GF-D8 (cell line): ENCODE results near the gene PPP1R15A.
A peak's percentile ranks its signal among the peaks of the same experiment; 100 is the strongest.
"Not testable (repeated sequence)": the region's sequence is repeated elsewhere in the genome, so short reads cannot be mapped to it uniquely, and the experiment has no call there.

Experiments
- DNase-seq: peaks from one replicate; lab custom pipeline; 2025; lab: John Stamatoyannopoulos, UW

PPP1R15A gene

GRCh38 chr19:48881741-48882657 is 9.8 kb downstream of the PPP1R15A start:
- DNase-seq, result no peak

GRCh38 chr19:48883726-48884125 is 11.5 kb downstream of the PPP1R15A start:
- no peak for DNase-seq

- DNase-seq, result no peak
These were observed 15.8 kb downstream of the PPP1R15A start for GRCh38 chr19:48887861-48888612.

- DNase-seq, result not testable (repeated sequence)
These were observed 17.3 kb downstream of the PPP1R15A start for GRCh38 chr19:48889496-48889895.

DNA sequence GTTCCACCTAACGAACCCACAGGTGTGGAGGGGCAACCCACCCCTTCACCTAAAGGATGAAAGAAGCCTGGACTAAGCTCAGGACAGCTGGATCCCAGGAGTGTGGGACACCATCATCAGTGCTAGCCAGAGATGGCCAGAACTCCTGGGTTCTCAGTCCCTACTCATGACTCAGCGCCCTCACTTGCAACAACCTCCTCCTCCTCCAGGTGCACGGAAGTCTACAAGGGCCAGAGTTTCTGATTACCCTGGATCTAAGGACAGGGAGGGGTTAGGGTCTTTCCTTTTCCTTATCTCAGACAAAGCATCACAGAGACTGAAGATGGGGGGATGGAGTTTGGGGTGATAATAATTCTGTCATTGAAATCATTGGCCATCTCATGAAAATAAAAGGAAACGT is 18.3 kb downstream of the PPP1R15A start:
- DNase-seq, result no peak

DNA sequence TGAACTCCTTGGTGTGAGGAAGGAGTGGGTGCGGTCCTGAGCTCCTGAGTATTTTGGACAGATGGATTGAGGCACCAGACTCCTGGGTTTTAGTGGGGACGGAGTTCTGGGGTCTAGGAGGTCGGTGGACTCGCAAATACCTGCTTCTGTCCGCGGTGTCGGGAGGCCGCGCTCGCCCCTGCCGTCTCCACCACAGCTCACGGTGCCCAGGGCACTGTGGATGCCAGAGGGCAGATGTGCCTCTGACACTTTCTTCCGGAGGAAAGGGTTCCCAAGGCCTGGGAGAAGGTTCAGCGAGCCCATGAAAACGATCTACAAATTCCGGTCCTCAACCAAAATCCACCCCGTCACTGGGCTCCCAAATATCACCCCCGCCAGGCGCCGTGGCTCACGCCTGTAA is 23.0 kb downstream of the PPP1R15A start:
- DNase-seq, result no peak

DNA sequence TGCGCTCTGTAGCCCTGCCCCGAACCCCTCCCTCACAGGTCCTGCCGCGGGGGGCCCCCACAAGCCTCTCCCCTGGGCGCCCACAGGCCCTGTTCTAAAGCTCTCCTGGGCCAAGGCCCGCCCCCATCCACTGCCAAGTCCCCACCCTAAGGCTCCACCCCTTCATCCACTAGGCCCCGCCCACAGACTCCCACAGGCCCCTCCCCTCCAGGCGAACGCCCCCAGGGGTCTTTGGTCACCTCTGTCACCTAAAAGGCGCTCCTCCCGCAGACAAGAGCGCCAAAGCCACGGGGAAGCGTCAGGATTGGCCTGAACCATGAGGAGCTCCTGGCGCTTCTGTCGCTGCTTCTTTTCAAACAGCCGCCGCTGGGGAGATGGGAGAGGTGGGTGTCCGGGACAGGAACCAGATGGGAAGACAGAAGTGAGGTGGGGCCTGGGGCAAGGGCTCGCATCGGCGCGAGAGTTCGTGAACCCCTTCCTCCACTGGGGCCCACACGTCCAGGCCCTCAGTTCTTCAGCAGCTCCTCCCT is 24.0 kb downstream of the PPP1R15A start:
- DNase-seq, result no peak

DNA sequence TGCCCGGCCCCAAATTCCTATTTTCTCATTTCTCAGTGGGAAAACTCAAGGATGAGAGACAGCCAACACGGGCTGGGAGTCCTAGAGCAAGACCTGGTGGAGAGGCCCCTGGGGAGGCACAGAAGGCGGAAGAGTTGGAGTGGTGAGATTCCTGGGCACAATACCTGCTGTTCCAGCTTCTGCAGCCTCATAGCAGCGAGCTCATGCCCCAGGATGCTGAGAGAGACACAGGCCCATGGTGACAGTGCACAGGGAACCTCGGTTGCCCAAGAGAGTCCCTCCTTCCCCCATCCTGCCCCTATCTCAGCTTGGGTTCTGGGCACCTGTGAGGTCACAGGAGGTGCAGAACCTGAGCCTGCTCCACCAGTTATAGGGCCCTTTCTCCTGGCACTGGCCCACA is 25.0 kb downstream of the PPP1R15A start:
- no peak for DNase-seq

- DNase-seq, result not testable (repeated sequence)
These were observed 27.1 kb downstream of the PPP1R15A start for GRCh38 chr19:48899386-48899749.

DNA sequence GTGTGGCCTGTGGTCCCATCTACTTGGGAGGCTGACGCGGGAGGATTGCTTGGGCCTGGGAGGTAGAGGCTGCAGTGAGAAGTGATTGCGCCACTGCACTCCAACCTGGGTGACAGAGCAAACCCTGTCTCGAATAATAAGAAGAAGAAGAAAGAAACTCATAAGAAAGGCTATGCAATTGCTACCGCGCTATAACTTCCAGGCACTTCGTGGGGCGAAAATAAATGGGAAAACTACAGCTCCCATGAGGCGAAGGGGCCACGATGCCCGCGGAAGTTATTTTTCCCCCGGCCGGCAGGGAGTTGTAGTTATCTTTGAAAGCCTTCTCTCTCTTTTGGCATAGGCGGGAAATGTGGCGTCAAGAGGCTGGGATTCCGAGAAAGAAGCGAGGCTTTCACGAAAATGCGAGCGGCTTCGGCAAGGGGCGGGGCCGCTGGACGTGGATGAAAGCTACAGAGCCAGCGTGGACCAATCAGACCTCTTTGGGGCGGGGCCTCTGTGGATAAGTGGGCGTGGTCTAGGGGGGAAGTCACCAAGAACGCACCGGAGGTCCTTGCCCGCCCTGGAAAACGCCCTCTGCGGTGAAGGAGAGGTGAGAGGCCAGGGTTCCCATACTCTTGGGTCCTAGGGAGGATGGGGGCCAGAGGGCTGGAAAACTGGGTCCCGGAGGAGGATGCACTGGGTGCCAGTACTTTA is 27.7 kb downstream of the PPP1R15A start, which contains the start of gene NUCB1:
Gene NUCB1 (plus strand): TSS at position 532 of the 696 bp plus-strand sequence. CDS start 485 bp downstream, outside the sequence.
- DNase-seq, result peak; percentile 97

DNA sequence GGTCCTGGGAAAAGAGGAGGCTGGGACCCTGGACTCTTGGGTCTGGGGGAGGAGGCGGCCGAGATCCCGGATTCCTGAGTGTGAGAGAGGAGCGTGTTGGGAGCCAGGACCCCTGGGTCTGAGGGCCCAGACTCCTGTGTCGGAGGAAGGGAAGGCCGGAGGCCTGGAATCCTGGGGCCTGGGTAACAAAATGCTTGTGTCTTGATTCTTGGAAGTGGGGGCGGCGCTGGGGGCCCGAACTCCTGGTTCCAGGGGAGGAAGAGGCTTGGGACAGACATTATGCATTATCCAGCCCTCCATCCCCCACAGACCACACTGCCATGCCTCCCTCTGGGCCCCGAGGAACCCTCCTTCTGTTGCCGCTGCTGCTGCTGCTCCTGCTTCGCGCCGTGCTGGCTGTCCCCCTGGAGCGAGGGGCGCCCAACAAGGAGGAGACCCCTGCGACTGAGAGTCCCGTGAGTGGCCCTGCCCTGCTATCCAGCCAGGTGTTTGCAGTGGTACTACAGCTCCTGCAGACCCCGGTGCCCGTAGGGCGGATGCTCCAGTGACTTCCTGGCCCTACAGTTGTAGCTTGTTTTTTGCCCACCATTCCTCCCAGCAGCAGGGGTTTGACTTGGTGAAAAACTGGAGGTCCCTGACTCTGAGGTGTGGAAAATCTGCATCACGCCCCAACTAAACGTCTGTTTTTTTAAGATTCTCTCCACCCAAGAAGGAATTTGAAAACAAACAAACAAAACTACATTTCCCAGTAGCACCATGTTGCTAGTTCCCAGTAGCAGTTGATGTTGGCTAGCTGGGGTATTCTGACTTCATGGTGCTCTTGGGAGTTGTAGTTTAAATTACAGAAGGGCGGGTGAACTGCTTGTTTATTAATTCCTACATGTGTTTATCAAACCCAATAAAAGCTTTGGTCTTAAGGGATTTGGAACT is 28.5 kb downstream of the PPP1R15A start:
- DNase-seq, result no peak

GRCh38 chr19:48902291-48902690 is 30.1 kb downstream of the PPP1R15A start:
- DNase-seq, result not testable (repeated sequence)

DNA sequence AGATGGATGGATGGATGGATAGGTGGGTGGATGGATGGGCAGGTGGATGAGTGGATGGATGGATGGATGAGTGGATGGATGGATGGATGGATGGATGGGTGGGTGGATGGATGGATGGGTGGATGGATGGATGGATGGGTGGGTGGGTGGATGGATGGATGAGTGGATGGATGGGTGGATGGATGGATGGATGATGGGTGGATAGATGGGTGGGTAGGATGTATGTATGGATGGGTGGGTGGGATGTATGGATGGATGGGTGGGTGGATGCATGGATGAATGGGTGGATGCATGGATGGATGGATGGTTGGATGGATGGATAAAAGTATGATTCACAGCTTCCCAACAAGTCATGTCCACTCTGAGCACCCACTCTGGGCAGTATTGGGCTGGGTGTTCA is 31.6 kb downstream of the PPP1R15A start:
- not testable (repeated sequence) for DNase-seq

- no peak for DNase-seq
These were observed 33.4 kb downstream of the PPP1R15A start for GRCh38 chr19:48905664-48906063.

DNA sequence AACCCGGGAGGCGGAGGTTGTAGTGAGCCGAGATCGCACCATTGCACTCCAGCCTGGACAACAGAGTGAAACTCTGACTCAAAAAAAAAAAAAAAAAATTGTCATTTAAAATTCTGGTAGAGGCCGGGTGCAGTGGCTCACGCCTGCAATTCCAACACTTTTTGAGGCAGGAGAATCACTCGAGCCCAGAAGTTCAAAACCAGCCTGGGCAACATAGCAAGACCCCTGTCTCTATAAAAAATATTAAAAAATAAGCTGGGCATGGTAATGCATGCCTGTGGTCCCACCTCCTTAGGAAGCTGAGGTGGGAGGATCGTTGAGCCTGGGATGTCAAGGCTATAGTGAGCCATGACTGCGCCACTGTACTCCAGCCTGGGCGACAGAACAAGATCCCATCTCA is 34.1 kb downstream of the PPP1R15A start:
- DNase-seq, result no peak

DNA sequence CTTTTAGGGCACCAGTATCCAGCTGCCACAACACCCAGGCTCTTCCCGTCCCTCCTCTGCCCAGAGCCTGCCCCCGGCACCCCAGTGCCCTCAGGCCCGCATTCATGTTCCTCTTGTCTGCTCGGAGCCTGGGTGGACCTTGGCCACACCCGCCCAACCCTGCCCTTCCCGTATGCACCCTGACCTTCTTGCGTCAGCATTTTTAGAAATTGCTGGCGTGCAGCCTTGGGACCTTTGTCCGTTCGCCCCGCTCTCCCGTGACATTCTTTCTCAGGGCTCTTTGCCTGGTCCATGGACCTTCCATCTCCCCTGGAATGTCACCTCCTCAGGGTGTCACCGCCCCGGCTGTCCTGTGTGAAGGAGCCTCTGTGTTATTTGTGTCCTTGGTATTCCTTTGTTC is 35.5 kb downstream of the PPP1R15A start:
- no peak for DNase-seq

GRCh38 chr19:48909424-48910077 is 37.3 kb downstream of the PPP1R15A start:
- DNase-seq, result not testable (repeated sequence)

DNA sequence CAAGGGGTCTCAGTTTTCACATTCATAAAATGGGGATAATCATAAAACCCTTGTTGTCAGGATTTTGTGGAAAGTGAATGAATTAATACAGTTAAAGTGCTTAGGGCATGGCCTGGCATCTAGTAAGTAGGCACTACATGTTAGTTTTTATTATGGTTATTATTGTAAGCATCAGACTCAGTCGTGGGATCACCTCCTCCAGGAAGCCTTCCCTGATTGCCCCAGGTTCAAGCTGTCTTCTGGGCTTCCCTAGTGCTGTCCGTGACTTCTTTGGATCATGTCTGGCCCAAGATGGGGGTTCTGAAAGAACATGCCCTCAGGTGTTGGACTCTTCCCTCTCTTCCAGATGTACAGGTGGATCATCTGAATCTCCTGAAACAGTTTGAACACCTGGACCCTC is 38.6 kb downstream of the PPP1R15A start:
- DNase-seq, result no peak

DNA sequence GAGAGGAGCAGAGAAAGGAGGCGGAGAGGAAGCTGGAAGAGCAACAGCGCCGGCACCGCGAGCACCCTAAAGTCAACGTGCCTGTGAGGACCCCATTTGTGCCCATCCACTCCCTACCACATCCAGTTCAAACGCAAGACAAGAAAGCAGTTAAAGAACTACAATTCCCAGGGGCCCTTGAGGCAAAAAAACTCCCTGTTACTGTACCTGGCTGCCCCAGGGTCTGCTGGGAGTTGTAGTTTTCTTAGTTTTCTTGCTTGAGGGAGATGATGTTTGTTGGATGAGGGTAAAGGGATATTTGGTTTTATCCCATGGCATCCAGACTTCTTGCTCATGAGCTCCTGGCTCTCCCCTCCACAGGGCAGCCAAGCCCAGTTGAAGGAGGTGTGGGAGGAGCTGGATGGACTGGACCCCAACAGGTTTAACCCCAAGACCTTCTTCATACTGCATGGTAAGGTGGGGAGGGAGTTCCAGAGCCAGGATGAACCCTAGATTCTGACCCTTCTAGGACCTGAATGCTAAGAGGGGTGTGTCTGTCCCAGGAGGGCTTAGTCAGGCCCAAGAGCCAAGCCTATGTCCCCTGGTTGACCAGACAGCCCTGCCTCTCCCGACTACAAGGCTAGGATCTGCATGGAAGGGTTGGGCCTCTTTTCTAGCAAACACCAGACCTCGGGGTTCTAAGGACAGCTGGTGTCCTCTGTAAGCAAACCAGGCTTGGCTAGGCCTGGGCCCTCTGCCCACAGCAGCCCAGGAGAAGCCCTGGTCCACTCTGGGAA is 41.1 kb downstream of the PPP1R15A start:
- no peak for DNase-seq

- DNase-seq, result no peak
These were observed 42.0 kb downstream of the PPP1R15A start for GRCh38 chr19:48914181-48914580.
